Forelimb muscle (tissue), 1 donor: ENCODE results near the gene PPP1R14B. TPM values are rescaled to one million over a fixed set of nuclear protein-coding genes. Genes with fewer than 3 reads are reported as not detected.
A peak's percentile ranks its signal among the peaks of the same experiment; 100 is the strongest.

Experiments
- DNase-seq: peaks from one replicate; pipeline ENCODE4 v3.0.0-alpha.2; 2013; ENCODE audit warnings: low read depth
- polyA plus RNA-seq: library from polyadenylated mRNA; unstranded; fragments of 120-200 nt; gene quantifications from one replicate; pipeline ENCODE4 v1.2.1, GENCODE V29; 2013; ENCODE audit not compliant: insufficient read length

Gene PPP1R14B
- polyA plus RNA-seq, 1 donor: 192 TPM

GRCh38 chr11:64245797-64246620, 734 bp downstream of the PPP1R14B start:
- no peak for DNase-seq

- no peak for DNase-seq
These were observed 1.3 kb downstream of the PPP1R14B start for GRCh38 chr11:64245401-64245796.

DNA sequence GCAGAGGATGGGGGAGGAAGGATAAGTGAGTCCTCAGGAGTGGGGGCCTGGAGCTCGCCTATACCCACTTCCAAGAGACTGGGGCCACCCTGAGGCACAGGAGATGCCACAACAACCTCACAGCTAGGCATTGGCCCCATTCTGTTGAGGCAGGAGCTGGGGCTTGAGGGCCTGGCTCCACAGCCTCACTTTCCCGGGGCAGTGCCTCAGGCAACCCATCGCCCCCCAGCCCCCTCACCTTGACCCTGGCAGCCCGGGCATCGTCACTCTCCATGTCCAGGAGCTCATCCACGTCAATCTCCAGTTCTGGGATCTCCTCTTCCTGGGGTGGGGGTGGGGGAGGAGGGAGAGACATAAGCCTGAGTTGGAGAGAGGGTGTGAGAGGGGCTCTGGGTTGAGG, 1.8 kb downstream of the PPP1R14B start:
- no peak for DNase-seq

DNA sequence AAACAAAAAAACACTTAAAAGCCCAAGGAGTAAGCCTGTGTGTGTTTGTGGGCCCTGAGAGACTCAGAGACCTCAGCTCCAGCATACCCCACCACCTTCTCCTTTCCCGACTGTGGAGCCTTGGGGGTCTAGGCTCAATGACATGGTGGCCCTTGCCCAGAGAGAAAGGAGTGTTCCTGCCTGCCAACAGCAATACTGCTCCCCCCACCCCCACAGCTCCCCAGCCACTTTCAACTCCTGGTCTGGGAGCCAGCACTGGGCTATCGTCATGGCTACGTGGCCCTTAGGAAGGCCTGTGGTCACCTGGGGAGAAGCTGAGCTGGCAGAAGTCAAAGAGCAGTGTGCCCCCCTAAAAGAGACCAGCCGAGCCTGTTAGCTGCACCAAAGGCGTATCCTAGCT, 2.6 kb downstream of the PPP1R14B start:
- no peak for DNase-seq

DNA sequence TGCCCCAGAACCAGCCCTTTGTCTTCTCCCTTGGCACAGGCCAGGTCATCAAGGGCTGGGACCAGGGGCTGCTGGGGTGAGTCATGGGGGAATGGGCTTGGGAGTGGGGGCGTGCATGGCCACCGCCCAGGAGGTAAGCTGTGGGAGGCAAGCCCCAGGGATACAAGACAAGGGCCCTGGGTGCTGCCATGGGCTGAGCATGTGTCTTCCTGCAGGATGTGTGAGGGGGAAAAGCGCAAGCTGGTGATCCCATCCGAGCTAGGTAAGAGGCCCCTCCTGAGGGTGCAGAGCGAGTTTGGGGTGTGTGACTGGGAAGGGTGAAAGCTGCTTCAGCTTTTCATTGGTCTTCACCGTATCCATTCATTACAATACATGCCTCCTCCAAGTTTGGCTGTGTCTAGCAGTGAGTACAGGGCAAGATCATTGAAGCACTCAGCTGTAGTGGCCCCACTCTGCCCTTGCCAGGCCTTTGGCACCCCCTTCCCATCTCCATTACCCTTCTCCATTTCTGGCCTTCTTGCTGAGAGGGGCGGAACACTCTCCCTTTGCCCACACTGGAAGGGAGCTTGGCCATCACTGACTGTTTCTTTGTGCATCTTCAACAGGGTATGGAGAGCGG, 3.4 kb downstream of the PPP1R14B start:
- no peak for DNase-seq

DNA sequence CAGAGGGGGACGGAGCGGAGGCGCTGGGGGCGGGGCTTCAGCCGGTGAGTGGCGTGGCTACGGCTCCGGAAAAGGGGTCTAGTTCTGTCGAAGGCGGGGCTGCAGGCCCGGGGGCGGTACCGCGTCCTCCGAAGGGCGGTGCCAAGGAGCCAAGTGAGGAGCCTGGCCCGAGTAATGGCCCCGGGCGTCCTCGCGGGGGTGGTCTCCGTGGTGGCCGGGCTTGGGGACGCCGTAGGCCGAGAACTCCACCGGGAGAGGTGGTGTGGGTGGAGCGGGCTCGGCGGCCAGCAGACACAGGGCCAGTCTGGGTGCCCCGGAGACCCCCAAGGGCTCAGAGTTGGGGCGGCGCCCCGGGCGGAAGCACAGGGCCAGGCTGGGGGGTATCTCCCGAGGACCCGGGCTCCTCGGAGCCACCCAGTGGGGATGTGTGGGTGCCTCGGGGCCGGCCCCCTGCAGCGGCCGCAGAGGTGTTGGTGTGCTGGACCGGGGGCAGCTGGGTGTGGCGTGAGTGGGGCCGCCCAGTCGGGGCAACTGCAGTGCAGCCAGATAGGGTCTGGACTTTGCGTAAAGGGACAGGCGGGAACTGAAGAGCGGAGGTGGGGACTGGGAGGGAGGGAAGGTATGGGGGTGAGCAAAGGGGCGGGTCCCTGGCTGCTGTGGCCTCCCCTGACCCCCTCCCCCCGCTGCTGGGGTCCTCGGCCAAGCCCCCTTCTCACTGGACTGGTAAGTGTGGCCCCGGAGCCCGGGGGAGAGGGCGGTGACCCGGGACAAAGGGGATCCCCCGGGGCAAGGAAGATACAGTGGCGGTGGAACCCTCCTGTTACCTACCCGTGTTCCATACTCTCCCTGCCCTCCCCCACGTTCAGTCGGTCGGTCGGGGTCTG, 5.0 kb downstream of the PPP1R14B start:
- no peak for DNase-seq

DNA sequence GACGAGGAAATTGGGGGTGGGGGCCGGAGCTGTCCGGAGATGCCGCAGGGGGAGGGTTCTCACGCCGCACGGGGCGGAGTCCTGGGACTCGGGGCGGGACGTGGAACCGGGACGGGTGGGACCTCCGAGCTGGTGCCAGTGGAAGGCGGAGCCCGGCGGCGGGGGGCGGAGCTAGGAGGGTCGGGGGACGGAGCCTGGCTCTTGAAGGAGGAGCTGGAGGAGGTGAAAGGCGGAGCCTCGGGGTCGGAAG, 5.6 kb downstream of the PPP1R14B start:
- DNase-seq: peak; percentile 96

GRCh38 chr11:64240435-64241240, 6.1 kb downstream of the PPP1R14B start, which contains the start of gene FKBP2:
Gene FKBP2, plus strand, starts transcription at chr11:64241095. Its CDS starts 1,293 bp downstream, at chr11:64242388.
- DNase-seq: peak; percentile 80

GRCh38 chr11:64239662-64240434, 6.9 kb downstream of the PPP1R14B start:
- DNase-seq: no peak

DNA sequence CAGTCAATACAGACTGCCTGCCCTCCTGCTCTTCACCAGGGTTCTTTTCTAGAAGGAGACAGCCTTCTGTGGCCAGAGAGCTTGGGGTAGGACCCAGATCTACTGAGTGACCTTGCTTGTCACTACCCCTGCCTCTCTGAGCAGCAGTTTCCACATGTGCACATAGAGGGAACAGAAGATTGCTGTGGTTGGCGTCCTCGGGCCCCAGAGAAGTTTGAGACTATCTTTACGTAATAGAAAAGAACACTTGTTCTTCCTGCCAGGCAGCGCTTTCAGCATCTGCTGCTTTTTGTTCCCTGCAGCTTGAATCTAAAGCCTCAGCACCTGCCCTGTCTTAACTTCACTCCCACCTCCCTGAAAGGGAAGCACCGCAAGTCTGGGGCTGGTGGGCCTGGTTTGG, 7.7 kb downstream of the PPP1R14B start:
- DNase-seq: no peak

- no peak for DNase-seq
These were observed 8.7 kb downstream of the PPP1R14B start for GRCh38 chr11:64238076-64238475.

- DNase-seq: no peak
These were observed 9.2 kb downstream of the PPP1R14B start for GRCh38 chr11:64237484-64237951.

DNA sequence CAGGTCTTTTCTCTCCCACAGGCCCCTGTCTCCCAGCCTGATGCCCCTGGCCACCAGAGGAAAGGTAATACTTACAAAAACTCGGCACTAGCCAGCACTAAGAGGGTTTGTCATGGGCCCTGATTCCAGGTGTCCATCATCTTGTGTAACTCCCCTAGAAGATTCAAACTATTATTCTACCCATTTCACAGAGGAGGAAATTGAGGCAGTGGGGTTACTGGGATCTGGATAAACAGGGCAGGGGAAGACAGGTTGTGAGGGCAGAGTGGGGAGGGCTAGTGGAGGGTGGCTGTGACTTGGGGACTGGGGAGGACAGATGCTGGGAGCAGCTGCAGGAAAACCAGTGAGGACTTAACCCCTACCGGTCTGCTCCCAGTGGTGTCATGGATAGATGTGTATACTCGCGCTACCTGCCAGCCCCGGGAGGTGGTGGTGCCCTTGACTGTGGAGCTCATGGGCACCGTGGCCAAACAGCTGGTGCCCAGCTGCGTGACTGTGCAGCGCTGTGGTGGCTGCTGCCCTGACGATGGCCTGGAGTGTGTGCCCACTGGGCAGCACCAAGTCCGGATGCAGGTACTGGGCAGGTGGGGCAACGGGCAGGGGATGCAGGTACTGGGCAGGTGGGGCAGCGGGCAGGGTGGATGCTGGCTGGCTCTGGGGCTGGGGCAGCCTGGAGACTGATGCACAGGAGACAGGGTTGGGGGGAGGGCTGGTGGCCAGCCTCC, 11.1 kb downstream of the PPP1R14B start:
- no peak for DNase-seq

- no peak for DNase-seq
These were observed 11.9 kb downstream of the PPP1R14B start for GRCh38 chr11:64234647-64235379.

DNA sequence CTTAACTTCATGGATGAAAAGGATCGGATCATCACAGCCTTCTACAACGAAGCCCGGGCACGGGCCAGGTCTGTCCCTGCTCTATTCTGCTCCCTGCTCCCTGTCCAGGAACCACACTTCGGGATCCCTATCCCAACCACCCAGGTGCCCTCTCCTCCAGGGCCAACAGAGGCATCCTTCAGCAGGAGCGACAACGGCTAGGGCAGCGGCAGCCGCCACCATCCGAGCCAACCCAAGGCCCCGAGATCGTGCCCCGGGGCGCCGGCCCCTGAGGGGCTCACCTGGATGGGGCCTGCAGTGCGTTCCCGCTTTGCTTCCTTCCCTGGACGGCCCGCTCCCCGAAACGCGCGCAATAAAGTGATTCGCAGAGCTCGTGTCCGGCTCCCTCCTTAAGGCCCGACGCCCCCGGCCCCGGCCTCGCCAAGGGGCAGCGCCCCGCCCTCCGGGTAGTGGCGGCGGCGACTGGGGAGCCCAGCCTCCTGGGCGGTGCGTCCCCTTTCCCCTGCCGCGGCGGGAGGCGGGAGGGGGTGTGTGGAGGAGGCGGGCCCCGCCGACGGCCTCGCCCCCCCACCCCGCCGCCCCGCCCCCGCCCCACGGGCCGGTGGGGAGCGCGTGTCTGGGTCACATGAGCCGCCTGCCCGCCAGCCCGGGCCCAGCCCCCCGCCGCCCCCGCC, 12.7 kb downstream of the PPP1R14B start, which contains the start of gene VEGFB:
Gene VEGFB (plus strand): TSS at position 672 of the 674 bp plus-strand sequence. CDS start 250 bp downstream, outside the sequence.
- no peak for DNase-seq

DNA sequence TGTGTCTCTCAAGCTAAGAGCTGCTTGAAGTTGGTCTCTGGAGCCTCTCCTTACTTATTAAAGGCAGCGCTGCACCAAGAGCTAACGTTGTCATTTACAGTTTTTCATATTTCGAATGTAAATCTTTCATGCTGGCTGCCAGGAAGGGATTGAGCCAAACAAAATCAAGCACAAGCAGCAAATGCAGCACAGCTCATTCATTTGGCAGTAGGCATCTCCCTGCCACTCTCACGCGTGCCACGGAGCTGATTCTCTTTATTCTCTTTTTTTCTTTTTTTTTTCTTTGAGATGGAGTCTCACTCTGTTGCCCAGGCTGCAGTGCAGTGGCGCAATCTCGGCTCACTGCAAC, 13.8 kb downstream of the PPP1R14B start:
- DNase-seq: no peak

DNA sequence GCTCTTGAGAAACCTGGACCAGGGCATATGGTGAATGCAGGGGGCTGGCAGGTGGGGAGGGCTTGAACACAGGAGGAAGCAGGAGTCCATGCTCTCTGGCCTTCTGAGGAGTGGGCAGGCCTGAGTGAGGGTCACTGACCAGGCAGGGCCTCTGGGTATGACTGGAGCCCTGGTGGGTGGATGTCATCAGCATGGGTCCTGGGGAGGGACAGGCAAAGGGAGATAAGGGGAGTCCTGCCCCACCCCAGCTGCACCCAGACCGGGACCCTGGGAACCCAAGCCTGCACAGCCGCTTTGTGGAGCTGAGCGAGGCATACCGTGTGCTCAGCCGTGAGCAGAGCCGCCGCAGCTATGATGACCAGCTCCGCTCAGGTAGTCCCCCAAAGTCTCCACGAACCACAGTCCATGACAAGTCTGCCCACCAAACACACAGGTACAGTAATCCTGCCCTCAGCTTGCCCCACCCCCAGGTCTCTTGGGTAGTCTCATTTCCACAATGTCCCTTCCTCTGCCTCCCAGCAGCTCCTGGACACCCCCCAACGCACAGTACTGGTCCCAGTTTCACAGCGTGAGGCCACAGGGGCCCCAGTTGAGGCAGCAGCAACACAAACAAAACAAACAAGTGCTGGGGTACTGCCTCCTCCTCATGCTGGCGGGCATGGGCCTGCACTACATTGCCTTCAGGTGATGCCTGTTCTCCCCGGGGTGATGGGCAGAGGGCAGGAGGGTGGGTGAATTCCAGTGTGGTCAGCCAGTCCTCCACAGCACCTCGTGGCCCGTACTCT, 14.4 kb downstream of the PPP1R14B start:
- DNase-seq: no peak

DNA sequence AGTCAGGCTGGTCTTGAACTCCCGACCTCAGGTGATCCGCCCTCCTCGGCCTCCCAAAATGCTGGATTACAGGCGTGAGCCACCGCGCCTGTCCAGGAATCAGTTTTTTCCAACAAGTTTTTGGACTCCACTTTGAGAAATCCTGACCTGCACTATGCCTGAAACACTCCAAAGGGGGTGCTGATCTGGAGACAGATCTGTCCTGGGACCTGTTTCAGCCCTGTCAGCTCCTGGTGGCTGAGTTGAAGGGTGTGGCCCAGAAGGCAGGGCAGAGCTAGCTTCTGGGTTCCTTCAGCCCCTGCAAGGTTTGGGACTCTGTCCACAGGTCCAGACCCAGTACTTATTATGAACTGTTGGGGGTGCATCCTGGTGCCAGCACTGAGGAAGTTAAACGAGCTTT, 15.2 kb downstream of the PPP1R14B start:
- DNase-seq: no peak
